GM21390 (cell line): ENCODE data around the gene DEFB115.
"Not testable (repeated sequence)": the region's sequence is repeated elsewhere in the genome, so short reads cannot be mapped to it uniquely, and the experiment has no call there.

Experiments used
- ATAC-seq: cut with Tn5 transposase; IDR thresholded peaks from one replicate; pipeline ENCODE4 v1.9.1; 2021; ENCODE audit not compliant: unreplicated experiment

The DEFB115 gene

GRCh38 chr20:31257364-31257763 is at the start of gene DEFB115:
TSS of gene DEFB115 (plus strand) at chr20:31257664. CDS start at chr20:31257664, 0 bp downstream.
- no peak for ATAC-seq

GRCh38 chr20:31236953-31237352 is 20.5 kb upstream of the DEFB115 start:
- ATAC-seq = no peak

- no peak for ATAC-seq
These were observed 19.7 kb upstream of the DEFB115 start for GRCh38 chr20:31237763-31238162.

GRCh38 chr20:31239139-31239538 is 18.3 kb upstream of the DEFB115 start:
- no peak for ATAC-seq

- no peak for ATAC-seq
These were observed 505 bp upstream of the DEFB115 start for GRCh38 chr20:31256959-31257358.

- ATAC-seq = no peak
These were observed 3.0 kb downstream of the DEFB115 start for GRCh38 chr20:31260326-31260932.

- ATAC-seq = no peak
These were observed 17.0 kb downstream of the DEFB115 start for GRCh38 chr20:31274441-31274840.

GRCh38 chr20:31278178-31278577 is 20.7 kb downstream of the DEFB115 start:
- ATAC-seq = no peak

- ATAC-seq = not testable (repeated sequence)
These were observed 27.5 kb downstream of the DEFB115 start for GRCh38 chr20:31284964-31285363.

- ATAC-seq = no peak
These were observed 51.2 kb downstream of the DEFB115 start, which contains the start of gene DEFB116 for GRCh38 chr20:31308535-31309162. TSS of gene DEFB116 (minus strand) at chr20:31308585. CDS start at chr20:31308585, 0 bp downstream.
